Duodenal mucosa (tissue), 2 donors: ENCODE measurements around the gene EIF2B1.

Experiments
- H3K27ac ChIP-seq: one replicate; pipeline ENCODE4 v1.7.0; 2013; ENCODE audit warnings: low read depth, low read length
- H3K27me3 ChIP-seq, 2 donors: one replicate each; pipeline ENCODE4 v1.7.0; 2013; ENCODE audit warnings: low read length in 2 of 2, control low read depth in 1 of 2; ENCODE audit not compliant: insufficient read depth in 2 of 2, control insufficient read depth in 1 of 2
- H3K36me3 ChIP-seq, 2 donors: one replicate each; pipeline ENCODE4 v1.7.0; 2013; ENCODE audit warnings: low read length in 2 of 2, control low read depth in 1 of 2; ENCODE audit not compliant: insufficient read depth in 2 of 2, control insufficient read depth in 1 of 2
- H3K4me1 ChIP-seq, 2 donors: one replicate each; pipeline ENCODE4 v1.7.0; 2013; ENCODE audit warnings: low read length in 2 of 2, control low read depth in 1 of 2; ENCODE audit not compliant: insufficient read depth in 2 of 2, control insufficient read depth in 1 of 2
- H3K4me3 ChIP-seq, 2 donors: one replicate each; pipeline ENCODE4 v1.7.0; 2013; ENCODE audit warnings: low read length in 2 of 2, low read depth in 1 of 2
- H3K9ac ChIP-seq, 2 donors: one replicate each; pipeline ENCODE4 v1.7.0; 2013; ENCODE audit warnings: low read length in 2 of 2, low read depth in 1 of 2
- H3K9me3 ChIP-seq, 2 donors: one replicate each; pipeline ENCODE4 v1.7.0; 2013; ENCODE audit warnings: low read length in 2 of 2, control low read depth in 1 of 2; ENCODE audit not compliant: control insufficient read depth in 1 of 2

The EIF2B1 gene

DNA sequence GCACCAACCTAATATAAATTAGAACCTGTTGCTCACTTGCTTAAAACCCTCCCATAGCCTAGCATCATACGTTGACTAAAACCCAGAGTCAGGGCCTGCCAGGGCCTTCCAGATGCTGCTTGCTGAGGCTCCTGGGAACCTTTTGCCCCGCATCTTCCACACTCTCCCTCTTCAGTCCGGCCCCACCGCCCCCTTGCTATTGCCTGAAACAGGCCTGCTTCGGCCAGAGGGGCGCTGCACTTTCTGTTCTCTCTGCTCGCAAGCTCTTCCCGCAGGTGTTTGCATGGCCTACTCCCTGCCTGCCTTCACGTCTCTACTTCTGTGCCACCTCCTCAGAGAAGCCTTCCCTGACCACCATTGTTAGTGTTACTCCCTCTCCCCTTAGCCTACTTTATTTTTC lies 23.7 kb upstream of the EIF2B1 start:
- Histone ChIP-seq H3K9me3 (no peaks in the 10 kb centered on the region), H3K27ac (no peak overlapping the region), H3K4me1 (no peaks in the 10 kb centered on the region), H3K4me3 (no peak overlapping the region), H3K36me3 (peaks cover 14 to 35% of the 10 kb centered on the region in 2 donors), H3K9ac (no peak overlapping the region), H3K27me3 (no peaks in the 10 kb centered on the region)

DNA sequence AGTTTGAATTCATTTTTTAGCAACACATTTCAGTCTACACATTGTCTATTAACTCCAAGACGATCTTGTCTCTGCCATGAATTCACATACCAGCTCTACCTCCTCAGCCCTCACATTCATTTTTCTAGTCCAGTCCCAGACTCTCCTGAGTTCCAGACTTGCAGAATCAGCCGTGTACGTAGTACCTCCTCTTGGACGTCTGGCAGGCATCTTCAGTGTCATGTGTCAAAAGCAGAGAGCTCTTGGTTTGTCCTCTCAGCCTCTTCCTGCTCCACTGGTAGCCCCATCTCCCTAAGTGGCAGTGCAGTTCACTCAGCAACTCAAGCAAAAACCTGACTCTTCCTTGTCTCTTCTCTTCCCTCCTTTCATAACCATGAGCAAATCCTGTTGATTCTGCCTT lies 22.9 kb upstream of the EIF2B1 start:
- Histone ChIP-seq H3K4me1 (no peaks in the 10 kb centered on the region), H3K27me3 (no peaks in the 10 kb centered on the region), H3K36me3 (peaks cover 17 to 40% of the 10 kb centered on the region in 2 donors), H3K27ac (no peak overlapping the region), H3K4me3 (no peak overlapping the region), H3K9ac (no peak overlapping the region), H3K9me3 (no peaks in the 10 kb centered on the region)

DNA sequence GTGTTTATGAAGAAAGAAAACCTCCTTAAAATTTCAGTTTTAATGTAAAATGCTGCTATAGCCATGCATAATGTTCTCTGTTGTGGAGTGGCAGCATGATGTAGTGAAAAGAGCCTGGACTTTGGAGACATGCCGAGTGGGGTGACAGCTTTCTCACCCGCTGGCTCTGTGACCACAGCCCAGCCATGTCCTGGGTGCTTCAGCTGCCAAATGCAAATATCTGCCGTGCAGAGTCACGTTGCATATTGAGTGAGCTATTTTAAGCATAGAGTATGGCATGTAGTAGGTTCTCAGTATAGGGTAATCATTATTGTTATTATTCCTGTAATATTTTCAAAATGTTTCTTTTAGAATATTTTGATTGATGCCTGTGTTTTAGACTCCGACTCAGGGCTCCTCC lies 21.9 kb upstream of the EIF2B1 start:
- no peaks in the 10 kb centered on the region for H3K4me1 ChIP-seq
- no peak overlapping the region for H3K9ac ChIP-seq
- no peak overlapping the region for H3K4me3 ChIP-seq
- H3K36me3 ChIP-seq, result peaks cover 17 to 47% of the 10 kb centered on the region in 2 donors
- H3K9me3 ChIP-seq, result no peaks in the 10 kb centered on the region
- no peak overlapping the region for H3K27ac ChIP-seq
- H3K27me3 ChIP-seq, result no peaks in the 10 kb centered on the region

DNA sequence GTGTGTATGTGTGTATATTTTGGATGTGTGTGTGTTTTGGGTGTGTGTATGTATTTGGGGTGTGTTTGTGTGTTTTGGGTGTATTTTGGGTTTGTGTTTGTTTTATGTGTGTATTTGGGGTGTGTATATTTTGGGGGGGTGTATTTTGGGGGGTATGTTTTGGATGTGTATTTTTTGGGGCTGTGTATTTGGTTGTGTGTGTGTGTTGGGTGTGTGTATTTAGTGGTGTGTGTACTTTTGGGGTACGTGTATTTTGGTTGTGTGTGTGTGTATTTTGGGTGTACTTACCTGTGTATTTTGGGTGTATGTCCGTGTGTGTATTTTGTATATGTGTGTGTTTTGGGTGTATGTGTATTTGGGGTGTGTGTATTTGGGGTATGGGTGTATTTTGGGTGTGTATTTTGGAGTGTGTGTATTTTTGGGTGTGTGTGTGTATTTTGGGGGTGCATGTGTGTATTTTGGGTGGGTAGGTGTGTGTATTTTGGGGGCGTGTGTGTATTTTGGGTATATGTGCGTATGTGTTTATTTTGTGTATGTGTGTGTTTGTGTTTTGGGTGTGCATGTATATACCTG lies 20.7 kb upstream of the EIF2B1 start:
- Histone ChIP-seq H3K4me3 (no peak overlapping the region), H3K4me1 (no peaks in the 10 kb centered on the region), H3K27ac (no peak overlapping the region), H3K9ac (no peak overlapping the region), H3K9me3 (no peaks in the 10 kb centered on the region), H3K36me3 (peaks cover 17 to 49% of the 10 kb centered on the region in 2 donors), H3K27me3 (no peaks in the 10 kb centered on the region)

DNA sequence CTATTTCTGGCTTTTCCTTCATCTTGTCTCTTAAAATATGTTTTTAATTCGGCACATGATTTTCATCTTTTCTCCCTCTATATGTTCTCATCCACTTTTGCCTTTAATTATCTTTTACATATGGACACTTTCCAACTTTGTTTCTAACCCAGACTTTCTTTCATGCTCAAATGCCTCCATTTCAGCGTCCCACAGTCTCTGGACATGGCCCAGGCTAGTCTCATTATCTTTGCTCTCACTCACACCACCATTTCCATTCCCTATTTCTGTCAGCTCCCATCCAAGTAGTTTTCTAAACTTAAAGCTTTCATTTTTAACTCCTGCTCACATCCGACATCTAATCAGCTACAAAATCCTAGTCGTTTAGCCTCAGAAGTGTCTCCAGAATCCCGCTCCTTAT lies 14.9 kb upstream of the EIF2B1 start:
- Histone ChIP-seq H3K9ac (no peak overlapping the region), H3K27ac (no peak overlapping the region), H3K27me3 (no peaks in the 10 kb centered on the region), H3K36me3 (peaks cover 11 to 58% of the 10 kb centered on the region in 2 donors), H3K4me1 (no peaks in the 10 kb centered on the region), H3K4me3 (no peak overlapping the region), H3K9me3 (no peaks in the 10 kb centered on the region)

DNA sequence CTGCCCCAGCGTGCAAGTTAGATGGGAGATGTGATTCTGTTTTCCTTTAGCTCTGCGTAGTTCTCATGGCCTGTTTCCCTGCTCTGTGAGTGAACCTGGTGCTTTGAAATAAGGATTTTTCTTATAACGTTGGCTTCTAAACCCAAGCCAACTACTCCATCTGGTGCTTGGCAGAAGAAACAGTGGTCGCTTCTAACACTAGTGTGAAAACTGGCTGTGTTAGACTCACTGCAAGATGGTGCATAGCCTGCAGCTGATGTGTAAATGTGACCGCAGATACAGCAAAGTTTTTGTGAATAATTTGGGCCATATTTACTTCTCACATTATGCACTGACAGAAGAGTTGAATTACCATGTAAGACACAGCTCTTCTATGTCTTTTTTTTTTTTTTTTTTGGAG lies 12.4 kb upstream of the EIF2B1 start:
- H3K9me3 ChIP-seq, result no peaks in the 10 kb centered on the region
- no peak overlapping the region for H3K9ac ChIP-seq
- H3K36me3 ChIP-seq, result peaks cover 8 to 63% of the 10 kb centered on the region in 2 donors
- no peaks in the 10 kb centered on the region for H3K27me3 ChIP-seq
- H3K4me3 ChIP-seq, result no peak overlapping the region
- no peaks in the 10 kb centered on the region for H3K4me1 ChIP-seq
- H3K27ac ChIP-seq, result no peak overlapping the region

DNA sequence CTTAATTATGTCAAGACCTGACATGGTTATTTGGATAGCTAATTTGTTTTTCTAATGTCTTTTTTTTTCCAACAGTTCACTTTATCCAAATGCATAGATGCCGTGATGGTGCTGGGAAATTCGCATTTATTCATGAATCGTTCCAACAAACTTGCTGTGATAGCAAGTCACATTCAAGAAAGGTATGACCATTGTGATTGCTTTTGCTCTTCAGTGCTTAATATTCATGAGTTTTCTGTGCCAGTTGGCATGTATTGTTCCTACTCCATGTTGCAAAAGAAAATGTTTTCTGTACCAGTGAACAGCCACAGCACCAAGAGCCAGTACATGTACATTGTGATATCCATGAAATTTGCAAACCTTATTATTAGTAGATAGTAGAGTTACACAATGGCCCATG lies 11.9 kb upstream of the EIF2B1 start:
- no peaks in the 10 kb centered on the region for H3K9me3 ChIP-seq
- no peaks in the 10 kb centered on the region for H3K4me1 ChIP-seq
- no peak overlapping the region for H3K4me3 ChIP-seq
- H3K27me3 ChIP-seq, result no peaks in the 10 kb centered on the region
- no peak overlapping the region for H3K9ac ChIP-seq
- peaks cover 8 to 59% of the 10 kb centered on the region in 2 donors for H3K36me3 ChIP-seq
- no peak overlapping the region for H3K27ac ChIP-seq

DNA sequence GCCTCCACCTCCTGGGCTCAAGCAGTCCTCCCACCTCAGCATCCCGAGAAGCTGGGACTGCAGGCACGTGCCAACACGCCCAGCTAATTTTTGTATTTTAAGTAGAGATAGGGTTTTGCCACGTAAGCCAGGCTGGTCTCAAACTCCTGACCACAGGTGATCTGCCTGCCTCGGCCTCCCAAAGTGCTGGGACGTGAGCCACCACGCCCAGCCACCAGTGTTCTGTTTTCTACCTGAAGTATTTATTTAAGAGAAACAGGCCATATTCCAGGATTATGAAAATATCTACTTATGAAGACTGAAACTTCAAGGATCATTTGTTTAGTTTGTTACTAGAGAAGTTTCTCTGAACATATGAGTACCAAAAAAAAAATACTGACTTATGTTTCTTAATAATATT lies 10.4 kb upstream of the EIF2B1 start:
- Histone ChIP-seq H3K9me3 (no peaks in the 10 kb centered on the region), H3K36me3 (peaks cover 14 to 48% of the 10 kb centered on the region in 2 donors), H3K27ac (no peak overlapping the region), H3K4me3 (no peak overlapping the region), H3K4me1 (no peaks in the 10 kb centered on the region), H3K27me3 (no peaks in the 10 kb centered on the region), H3K9ac (no peak overlapping the region)

DNA sequence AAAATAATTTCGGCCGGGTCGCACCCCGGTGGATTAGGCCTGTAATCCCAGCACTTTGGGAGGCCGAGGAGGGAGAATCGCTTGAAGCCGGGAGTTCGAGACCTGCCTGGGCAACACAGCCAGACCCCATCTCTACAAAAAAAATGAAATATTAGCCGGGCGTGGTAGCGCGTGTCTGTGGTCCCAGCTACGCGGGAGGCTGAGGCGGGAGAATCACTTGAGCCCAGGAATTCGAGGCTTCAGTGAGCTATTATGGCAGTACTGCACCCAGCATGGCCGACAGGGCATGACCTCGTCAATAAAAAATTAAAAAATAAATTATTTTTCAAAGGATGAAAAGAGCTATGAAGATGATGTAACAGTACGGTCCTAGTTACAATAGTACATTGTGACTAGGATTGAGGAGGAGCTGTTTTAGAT lies 666 bp upstream of the EIF2B1 start:
- peak overlapping the region; percentile 45 to 90 for H3K9ac ChIP-seq
- peak overlapping the region; percentile 82 to 98 for H3K4me3 ChIP-seq
- no peaks in the 10 kb centered on the region for H3K9me3 ChIP-seq
- H3K4me1 ChIP-seq, result peaks cover 9 to 10% of the 10 kb centered on the region in 2 donors
- H3K36me3 ChIP-seq, result peaks cover 12 to 19% of the 10 kb centered on the region in 2 donors
- H3K27me3 ChIP-seq, result no peaks in the 10 kb centered on the region
- no peak overlapping the region for H3K27ac ChIP-seq

DNA sequence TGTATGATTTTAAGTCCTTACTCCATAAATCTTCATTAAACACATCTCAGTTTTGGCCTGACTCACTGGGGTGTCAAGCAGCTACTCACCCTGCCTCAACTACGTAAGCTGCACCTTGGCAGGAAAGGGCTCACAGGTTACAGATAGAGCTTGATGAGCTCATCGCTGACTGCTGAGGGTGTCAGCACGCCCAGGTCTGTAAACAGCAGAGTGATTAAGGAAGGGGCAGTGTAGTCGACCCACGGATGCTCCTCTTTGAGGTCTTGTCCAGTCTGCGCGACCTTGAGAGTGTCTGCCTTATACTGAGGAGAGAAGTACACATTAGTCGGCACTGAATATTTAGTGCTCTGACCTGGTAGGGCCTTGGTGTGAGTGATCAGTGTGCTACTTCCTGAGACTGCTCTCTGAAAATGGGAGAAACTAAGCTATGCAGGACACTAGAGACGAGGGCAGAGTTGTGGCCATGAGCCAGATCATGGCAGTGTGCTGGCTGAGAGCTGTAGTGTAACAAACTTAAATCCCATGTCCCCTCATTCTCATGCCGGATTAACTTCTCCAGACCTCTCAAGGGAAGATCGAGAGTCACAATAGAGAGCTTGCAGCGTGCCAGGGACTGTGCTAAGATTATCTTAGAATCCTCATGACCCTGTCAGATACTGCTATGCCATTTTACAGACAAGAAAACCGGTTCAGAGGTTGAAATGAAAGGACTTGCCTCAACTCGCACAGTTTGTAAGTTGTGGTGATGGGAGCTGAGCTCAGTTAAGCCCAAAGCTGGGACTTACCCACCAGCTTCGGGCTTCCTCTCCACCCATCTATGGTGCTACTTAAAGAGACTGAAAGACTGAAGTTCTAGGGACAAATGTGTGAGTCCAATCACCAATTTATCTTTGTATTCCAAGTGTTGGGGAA lies 11.6 kb downstream of the EIF2B1 start:
- Histone ChIP-seq H3K4me1 (no peaks in the 10 kb centered on the region), H3K9me3 (no peaks in the 10 kb centered on the region), H3K27ac (no peak overlapping the region), H3K9ac (no peak overlapping the region), H3K27me3 (no peaks in the 10 kb centered on the region), H3K4me3 (no peak overlapping the region), H3K36me3 (peaks cover 40 to 83% of the 10 kb centered on the region in 2 donors)
